ENCODE measurements around the gene PDZD2. TPM values are rescaled to one million over a fixed set of nuclear protein-coding genes. Genes with fewer than 3 reads are reported as not detected.

The PDZD2 gene
- total and polyA plus RNA-seq, 7 donors: 1.2 to 11.7 (median 7.1) TPM

DNA sequence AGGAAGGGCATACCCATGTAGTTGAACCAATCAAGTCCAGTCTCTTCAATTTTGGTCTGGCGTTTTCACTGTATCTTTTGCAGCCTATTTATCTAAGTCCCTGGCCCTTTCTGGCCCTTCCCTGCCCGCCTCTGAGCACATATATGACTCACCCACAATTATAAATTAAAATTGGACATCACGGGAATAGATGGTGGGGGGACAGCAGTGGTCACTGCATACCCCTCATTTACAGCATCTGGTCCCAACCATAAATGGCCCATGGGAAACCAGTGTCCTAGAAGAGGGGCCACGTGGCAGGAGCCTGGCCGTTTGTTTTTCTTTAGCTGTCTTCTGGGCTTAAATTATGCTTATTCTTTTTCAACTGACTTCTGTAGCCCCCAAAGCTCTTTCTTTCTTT is 69.2 kb downstream of the PDZD2 start:
- WGBS, 2 donors: 68 to 75% methylated on average over 5 of the region's 5 CpGs
- no peaks in the 10 kb centered on the region for H3K36me3 ChIP-seq
- H3K4me1 ChIP-seq: no peaks in the 10 kb centered on the region
- H3K27me3 ChIP-seq: no peaks in the 10 kb centered on the region
- DNase-seq: no peak
- no peak overlapping the region for H3K4me3 ChIP-seq
- intact Hi-C loops (cut with DNase I): no loop called here
- TF ChIP-seq, protein P1, sequence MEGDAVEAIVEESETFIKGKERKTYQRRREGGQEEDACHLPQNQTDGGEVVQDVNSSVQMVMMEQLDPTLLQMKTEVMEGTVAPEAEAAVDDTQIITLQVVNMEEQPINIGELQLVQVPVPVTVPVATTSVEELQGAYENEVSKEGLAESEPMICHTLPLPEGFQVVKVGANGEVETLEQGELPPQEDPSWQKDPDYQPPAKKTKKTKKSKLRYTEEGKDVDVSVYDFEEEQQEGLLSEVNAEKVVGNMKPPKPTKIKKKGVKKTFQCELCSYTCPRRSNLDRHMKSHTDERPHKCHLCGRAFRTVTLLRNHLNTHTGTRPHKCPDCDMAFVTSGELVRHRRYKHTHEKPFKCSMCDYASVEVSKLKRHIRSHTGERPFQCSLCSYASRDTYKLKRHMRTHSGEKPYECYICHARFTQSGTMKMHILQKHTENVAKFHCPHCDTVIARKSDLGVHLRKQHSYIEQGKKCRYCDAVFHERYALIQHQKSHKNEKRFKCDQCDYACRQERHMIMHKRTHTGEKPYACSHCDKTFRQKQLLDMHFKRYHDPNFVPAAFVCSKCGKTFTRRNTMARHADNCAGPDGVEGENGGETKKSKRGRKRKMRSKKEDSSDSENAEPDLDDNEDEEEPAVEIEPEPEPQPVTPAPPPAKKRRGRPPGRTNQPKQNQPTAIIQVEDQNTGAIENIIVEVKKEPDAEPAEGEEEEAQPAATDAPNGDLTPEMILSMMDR (IDR thresholded peaks at IDR 0.05): no peak
- TF ChIP-seq POLR2A (IDR thresholded peaks at IDR 0.05) (no peak), POLR2AphosphoS5 (IDR thresholded peaks at IDR 0.05) (no peak), EP300 (IDR thresholded peaks at IDR 0.05) (no peak)
- no peak overlapping the region for H3K27ac ChIP-seq
- H3K9me3 ChIP-seq: no peaks in the 10 kb centered on the region

DNA sequence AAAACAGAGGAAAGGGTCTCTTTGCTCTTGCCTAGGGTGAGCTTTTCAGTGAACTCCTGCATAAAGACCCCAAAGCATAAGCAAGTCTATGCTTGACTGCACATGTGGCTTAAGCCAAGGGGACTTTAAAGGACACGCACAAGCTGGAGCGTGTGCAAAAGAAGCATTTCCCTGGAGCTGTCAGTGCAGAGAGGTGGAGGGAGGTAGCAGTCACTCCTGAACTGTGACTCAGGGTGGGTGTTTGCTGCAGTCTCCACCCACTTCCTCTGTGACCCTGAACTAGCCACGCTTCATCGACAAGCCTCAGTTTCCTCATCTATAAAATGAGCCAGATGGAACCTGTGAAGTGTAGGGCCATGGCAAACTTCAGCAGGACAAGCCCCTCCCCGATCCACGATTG is 72.4 kb downstream of the PDZD2 start:
- Histone ChIP-seq H3K9me3 (no peaks in the 10 kb centered on the region), H3K4me1 (no peaks in the 10 kb centered on the region), H3K4me3 (no peak overlapping the region), H3K27ac (no peak overlapping the region), H3K36me3 (no peaks in the 10 kb centered on the region), H3K27me3 (no peaks in the 10 kb centered on the region)
- no peak for TF ChIP-seq POLR2AphosphoS5 (IDR thresholded peaks at IDR 0.05)
- TF ChIP-seq EP300 (IDR thresholded peaks at IDR 0.05): no peak
- TF ChIP-seq, protein P1 (IDR thresholded peaks at IDR 0.05): no peak
- TF ChIP-seq POLR2A (IDR thresholded peaks at IDR 0.05): no peak
- intact Hi-C loops (cut with DNase I): no loop called here
- WGBS, 2 donors: 63 to 72% methylated on average over 6 of the region's 6 CpGs
- DNase-seq: no peak

DNA sequence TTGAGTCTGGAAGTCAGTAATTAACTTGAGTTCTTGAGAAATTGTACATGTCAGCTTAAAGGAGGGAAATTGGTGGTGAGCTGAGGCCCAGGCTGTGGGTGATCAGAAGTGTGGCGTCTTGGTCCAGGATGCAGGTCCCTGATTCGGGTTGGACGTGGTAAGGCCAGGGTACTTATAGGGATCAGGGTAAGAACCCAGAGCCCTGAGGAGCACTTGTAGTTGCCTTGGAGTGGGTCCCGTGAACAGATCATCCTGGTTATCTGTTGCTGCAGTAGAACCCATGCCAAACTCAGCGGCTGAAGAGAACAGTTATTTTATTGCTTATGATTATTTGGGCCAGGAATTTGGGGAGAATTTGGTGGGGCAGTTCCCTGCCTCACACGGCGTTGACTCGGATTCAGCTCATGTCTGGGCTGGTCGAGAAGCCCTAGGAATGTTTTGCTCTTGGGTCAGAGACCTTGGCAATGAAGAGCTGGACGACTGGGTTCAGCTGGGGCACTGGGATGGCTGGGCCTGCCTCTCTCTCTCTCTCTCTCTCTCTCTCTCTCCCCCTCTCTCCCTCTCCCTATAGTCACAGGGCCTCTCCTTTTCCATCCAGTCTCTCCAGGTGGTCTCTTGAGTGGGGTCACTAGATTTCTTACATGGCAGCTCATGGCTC is 73.1 kb downstream of the PDZD2 start:
- WGBS, 2 donors: 81 to 84% methylated on average over 10 of the region's 10 CpGs
- Histone ChIP-seq H3K36me3 (no peaks in the 10 kb centered on the region), H3K4me3 (no peak overlapping the region), H3K9me3 (no peaks in the 10 kb centered on the region), H3K27ac (no peak overlapping the region), H3K4me1 (no peaks in the 10 kb centered on the region), H3K27me3 (no peaks in the 10 kb centered on the region)
- no peak for DNase-seq
- intact Hi-C loops (cut with DNase I): no loop called here
- no peak for TF ChIP-seq POLR2AphosphoS5 (IDR thresholded peaks at IDR 0.05)
- TF ChIP-seq POLR2A (IDR thresholded peaks at IDR 0.05): no peak
- TF ChIP-seq EP300 (IDR thresholded peaks at IDR 0.05): no peak
- TF ChIP-seq, protein P1 (IDR thresholded peaks at IDR 0.05): no peak

DNA sequence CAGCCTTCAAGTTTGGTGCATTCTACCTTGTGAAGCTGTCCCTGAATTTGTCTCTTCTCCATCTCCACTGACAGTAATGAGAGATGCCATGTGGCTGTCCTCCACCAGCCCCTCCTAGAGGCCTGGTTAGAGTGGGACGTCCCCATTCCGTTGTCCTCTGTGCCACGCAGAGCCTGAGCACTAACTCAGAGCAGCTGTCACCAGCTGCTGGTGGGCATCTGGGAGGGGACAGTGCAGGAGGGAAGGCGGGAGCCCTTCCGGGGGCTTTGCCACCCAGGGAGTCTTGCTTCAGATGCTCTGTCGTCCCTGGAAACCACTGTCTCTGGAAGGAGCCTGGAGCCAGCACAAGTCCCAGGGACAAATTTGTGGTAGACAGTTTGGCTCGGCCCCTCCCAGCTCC is 78.6 kb downstream of the PDZD2 start:
- Histone ChIP-seq H3K36me3 (no peaks in the 10 kb centered on the region), H3K27ac (no peak overlapping the region), H3K27me3 (no peaks in the 10 kb centered on the region), H3K9me3 (no peaks in the 10 kb centered on the region), H3K4me1 (no peaks in the 10 kb centered on the region), H3K4me3 (no peak overlapping the region)
- no peak for TF ChIP-seq POLR2A (IDR thresholded peaks at IDR 0.05)
- TF ChIP-seq, protein P1 (IDR thresholded peaks at IDR 0.05): no peak
- DNase-seq: no peak
- WGBS, 2 donors: 74 to 83% methylated on average over 7 of the region's 7 CpGs
- intact Hi-C loops (cut with DNase I): no loop called here

DNA sequence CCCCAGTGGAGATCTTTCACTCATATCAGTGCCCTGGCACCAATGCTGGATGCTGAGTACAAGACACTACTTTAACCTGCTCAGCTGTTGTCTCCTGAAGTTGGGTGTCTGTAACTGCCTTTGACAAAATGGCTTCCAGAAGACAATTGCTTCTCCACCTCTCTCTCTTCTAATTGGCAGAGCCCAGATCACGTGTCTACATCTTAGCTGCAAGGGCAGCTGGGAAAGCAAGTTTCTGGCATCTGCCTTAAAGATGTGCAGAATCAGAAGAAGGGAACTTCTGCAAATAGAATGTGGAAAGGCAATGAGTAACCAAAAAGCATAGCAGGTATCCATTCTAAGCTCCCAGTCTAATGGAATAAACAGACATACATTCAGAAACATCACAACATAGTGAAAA is 81.1 kb downstream of the PDZD2 start:
- TF ChIP-seq POLR2AphosphoS5 (IDR thresholded peaks at IDR 0.05): no peak
- no peak for TF ChIP-seq POLR2A (IDR thresholded peaks at IDR 0.05)
- TF ChIP-seq, protein P1 (IDR thresholded peaks at IDR 0.05): no peak
- no peak for TF ChIP-seq EP300 (IDR thresholded peaks at IDR 0.05)
- 89 to 92% methylated on average over 1 of the region's 1 CpG for WGBS, 2 donors
- no peaks in the 10 kb centered on the region for H3K4me1 ChIP-seq

More for the DNA sequence above, 81.1 kb downstream of the PDZD2 start:
- no peaks in the 10 kb centered on the region for H3K9me3 ChIP-seq
- no peak overlapping the region for H3K4me3 ChIP-seq
- H3K27ac ChIP-seq: no peak overlapping the region
- no peak for DNase-seq
- no peaks in the 10 kb centered on the region for H3K27me3 ChIP-seq
- no peaks in the 10 kb centered on the region for H3K36me3 ChIP-seq
- intact Hi-C loops (cut with DNase I): no loop called here

Measured in sigmoid colon (tissue), 7 donors.